ENCODE results near the gene ADAMTS19. TPM values are rescaled to one million over a fixed set of nuclear protein-coding genes. Genes with fewer than 3 reads are reported as not detected.

ADAMTS19 gene
- total and polyA plus RNA-seq, 9 of the 15 experiments (the other 6 are each of a cell fraction or from before 2014, with no cell fraction given): not detected

- no peaks in the 10 kb centered on the region for H3K9me1 ChIP-seq (ENCODE audit: control insufficient read depth, insufficient read depth, low read length)
- FAIRE-seq (no peak), DNase-seq (ENCODE audit: extremely low read depth in 1 of 4, low spot score in 3 of 4) (no peak), ATAC-seq (no peak)
- H3K9me3 ChIP-seq (replicated peaks; ENCODE audit: control insufficient read depth, insufficient read depth, low read depth, low read length): no peaks in the 10 kb centered on the region
- H3K27ac ChIP-seq (ENCODE audit: extremely low read depth, low read depth, low read length): no peak overlapping the region
- no peak overlapping the region for H2AFZ ChIP-seq (ENCODE audit: low read depth, low read length)
- ChIA-PET POLR2A (interaction anchor here (1.3 kb wide), 1 partner anchor 10 kb away, joined by 3 read pairs; no protein-coding TSS in a partner anchor), CTCF (ENCODE audit: low intra/inter-chr PET ratio) (interaction anchor here (0.7 kb wide), 1 partner anchor 81 kb away, joined by 3 read pairs; no protein-coding TSS in a partner anchor)
- H4K20me1 ChIP-seq (replicated peaks; ENCODE audit: control insufficient read depth, insufficient read depth, low read length): no peaks in the 10 kb centered on the region
- H3K9ac ChIP-seq (ENCODE audit: insufficient read depth in 1 of 2, low read depth in 2 of 2, low read length in 2 of 2): no peak overlapping the region
- no TSS peak for BruUV-seq (replicated peaks)
- intact Hi-C loops (cut with micrococcal nuclease) (no loop called here), in situ Hi-C loops (cut with MboI) (no loop called here)
- H3K79me2 ChIP-seq (ENCODE audit: control insufficient read depth, insufficient read depth, low read length): no peaks in the 10 kb centered on the region
- no peak overlapping the region for H3K4me3 ChIP-seq
- H3K27me3 ChIP-seq (ENCODE audit: control insufficient read depth in 2 of 2, insufficient read depth in 2 of 2, low read length in 2 of 2): no peaks in the 10 kb centered on the region
- H3K4me1 ChIP-seq (replicated peaks in 1 of 2; ENCODE audit: control insufficient read depth in 2 of 2, insufficient read depth in 2 of 2, low read length in 2 of 2): no peaks in the 10 kb centered on the region
- H3K36me3 ChIP-seq (ENCODE audit: control insufficient read depth, insufficient read depth, low read length): no peaks in the 10 kb centered on the region
- H3K4me2 ChIP-seq (ENCODE audit: insufficient read depth, low read length): no peak overlapping the region
- no peak for TF ChIP-seq SOX6 (IDR thresholded peaks at IDR 0.05)
- TF ChIP-seq ZNF584 (CRISPR knock-in tag; IDR thresholded peaks at IDR 0.05; ENCODE audit: low read depth): no peak
- no peak for TF ChIP-seq KLF13 (tag; IDR thresholded peaks at IDR 0.05; ENCODE audit: borderline replicate concordance, low read depth)
- TF ChIP-seq ZBTB11 (CRISPR knock-in tag; IDR thresholded peaks at IDR 0.05): no peak
- TF ChIP-seq, protein P1, sequence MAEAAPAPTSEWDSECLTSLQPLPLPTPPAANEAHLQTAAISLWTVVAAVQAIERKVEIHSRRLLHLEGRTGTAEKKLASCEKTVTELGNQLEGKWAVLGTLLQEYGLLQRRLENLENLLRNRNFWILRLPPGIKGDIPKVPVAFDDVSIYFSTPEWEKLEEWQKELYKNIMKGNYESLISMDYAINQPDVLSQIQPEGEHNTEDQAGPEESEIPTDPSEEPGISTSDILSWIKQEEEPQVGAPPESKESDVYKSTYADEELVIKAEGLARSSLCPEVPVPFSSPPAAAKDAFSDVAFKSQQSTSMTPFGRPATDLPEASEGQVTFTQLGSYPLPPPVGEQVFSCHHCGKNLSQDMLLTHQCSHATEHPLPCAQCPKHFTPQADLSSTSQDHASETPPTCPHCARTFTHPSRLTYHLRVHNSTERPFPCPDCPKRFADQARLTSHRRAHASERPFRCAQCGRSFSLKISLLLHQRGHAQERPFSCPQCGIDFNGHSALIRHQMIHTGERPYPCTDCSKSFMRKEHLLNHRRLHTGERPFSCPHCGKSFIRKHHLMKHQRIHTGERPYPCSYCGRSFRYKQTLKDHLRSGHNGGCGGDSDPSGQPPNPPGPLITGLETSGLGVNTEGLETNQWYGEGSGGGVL (CRISPR knock-in tag; IDR thresholded peaks at IDR 0.05): no peak
- TF ChIP-seq ARID2 (IDR thresholded peaks at IDR 0.05): no peak
- no peak for TF ChIP-seq RB1 (IDR thresholded peaks at IDR 0.05; ENCODE audit: low read depth)
- no peak for TF ChIP-seq EP300 (IDR thresholded peaks at IDR 0.05; ENCODE audit: low read length)
- TF ChIP-seq, protein P2, sequence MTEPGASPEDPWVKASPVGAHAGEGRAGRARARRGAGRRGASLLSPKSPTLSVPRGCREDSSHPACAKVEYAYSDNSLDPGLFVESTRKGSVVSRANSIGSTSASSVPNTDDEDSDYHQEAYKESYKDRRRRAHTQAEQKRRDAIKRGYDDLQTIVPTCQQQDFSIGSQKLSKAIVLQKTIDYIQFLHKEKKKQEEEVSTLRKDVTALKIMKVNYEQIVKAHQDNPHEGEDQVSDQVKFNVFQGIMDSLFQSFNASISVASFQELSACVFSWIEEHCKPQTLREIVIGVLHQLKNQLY (CRISPR knock-in tag; conservative IDR thresholded peaks at IDR 0.05): no peak
These were observed 46.9 kb downstream of the ADAMTS19 start for GRCh38 chr5:129506950-129507349.

All from K562 (cell line).